Gastrocnemius medialis (tissue), 4 donors: Measurements from ENCODE around the gene TINAG.

Experiments used
- CTCF ChIP-seq, 5 experiments: fragments of 450-650 bp in 3 of 5; fragments of 200-600 bp in 2 of 5; sonication (generic) in 2 of 5; IDR thresholded peaks in 4 of 5; conservative IDR thresholded peaks in 1 of 5; 1 replicate in 4 of 5; 2 replicates in 1 of 5; pipeline ENCODE4 v1.5.1; 2016 to 2019; ENCODE audit warnings: antibody characterized with exemption in 5 of 5, mild to moderate bottlenecking in 3 of 5, moderate library complexity in 3 of 5
- POLR2A ChIP-seq, 2 donors: fragments of 450-650 bp; IDR thresholded peaks; one replicate each; pipeline ENCODE4 v1.6.1; 2017; ENCODE audit warnings: antibody characterized with exemption in 2 of 2, mild to moderate bottlenecking in 2 of 2, moderate library complexity in 2 of 2

GRCh38 chr6:54308289-54308985 lies at the start of gene TINAG:
- TF ChIP-seq CTCF (IDR thresholded peaks at IDR 0.05 in 4 of 5, conservative IDR thresholded peaks at IDR 0.05 in 1 of 5) (no peak), POLR2A (IDR thresholded peaks at IDR 0.05) (no peak)
